Renal pelvis (tissue), 4 donors: Measurements from ENCODE around the gene TMEM151B. TPM values are rescaled to one million over a fixed set of nuclear protein-coding genes. Genes with fewer than 3 reads are reported as not detected.

ENCODE experiments used
- DNase-seq: peaks from one replicate; pipeline ENCODE4 v3.0.0-alpha.2; 2013
- polyA plus RNA-seq, 3 donors: library from polyadenylated mRNA; unstranded; fragments of 120-200 nt; gene quantifications; one replicate each; pipeline ENCODE4 v1.2.1, GENCODE V29; 2013; ENCODE audit not compliant: insufficient read length in 3 of 3

Gene TMEM151B
- polyA plus RNA-seq, 3 donors, result 0.94 to 1.2 (median 1.0) TPM

- no peak for DNase-seq
Measured at GRCh38 chr6:44232676-44233566, 37.3 kb upstream of the TMEM151B start.

DNA sequence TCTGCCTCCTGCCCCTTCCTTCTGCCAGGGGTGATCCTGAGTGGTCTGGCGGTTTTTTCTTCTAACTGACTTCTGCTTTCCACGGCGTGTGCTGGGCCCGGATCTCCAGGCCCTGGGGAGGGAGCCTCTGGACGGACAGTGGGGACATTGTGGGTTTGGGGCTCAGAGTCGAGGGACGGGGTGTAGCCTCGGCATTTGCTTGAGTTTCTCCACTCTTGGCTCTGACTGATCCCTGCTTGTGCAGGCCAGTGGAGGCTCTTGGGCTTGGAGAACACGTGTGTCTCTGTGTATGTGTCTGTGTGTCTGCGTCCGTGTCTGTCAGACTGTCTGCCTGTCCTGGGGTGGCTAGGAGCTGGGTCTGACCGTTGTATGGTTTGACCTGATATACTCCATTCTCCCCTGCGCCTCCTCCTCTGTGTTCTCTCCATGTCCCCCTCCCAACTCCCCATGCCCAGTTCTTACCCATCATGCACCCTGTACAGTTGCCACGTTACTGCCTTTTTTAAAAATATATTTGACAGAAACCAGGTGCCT is 36.6 kb upstream of the TMEM151B start:
- DNase-seq, result no peak

- DNase-seq, result peak; percentile 82
Measured at GRCh38 chr6:44234101-44235025, 35.9 kb upstream of the TMEM151B start.

- no peak for DNase-seq
Measured at GRCh38 chr6:44235269-44235668, 35.0 kb upstream of the TMEM151B start.

- DNase-seq, result no peak
Measured at GRCh38 chr6:44235891-44236516, 34.2 kb upstream of the TMEM151B start.

DNA sequence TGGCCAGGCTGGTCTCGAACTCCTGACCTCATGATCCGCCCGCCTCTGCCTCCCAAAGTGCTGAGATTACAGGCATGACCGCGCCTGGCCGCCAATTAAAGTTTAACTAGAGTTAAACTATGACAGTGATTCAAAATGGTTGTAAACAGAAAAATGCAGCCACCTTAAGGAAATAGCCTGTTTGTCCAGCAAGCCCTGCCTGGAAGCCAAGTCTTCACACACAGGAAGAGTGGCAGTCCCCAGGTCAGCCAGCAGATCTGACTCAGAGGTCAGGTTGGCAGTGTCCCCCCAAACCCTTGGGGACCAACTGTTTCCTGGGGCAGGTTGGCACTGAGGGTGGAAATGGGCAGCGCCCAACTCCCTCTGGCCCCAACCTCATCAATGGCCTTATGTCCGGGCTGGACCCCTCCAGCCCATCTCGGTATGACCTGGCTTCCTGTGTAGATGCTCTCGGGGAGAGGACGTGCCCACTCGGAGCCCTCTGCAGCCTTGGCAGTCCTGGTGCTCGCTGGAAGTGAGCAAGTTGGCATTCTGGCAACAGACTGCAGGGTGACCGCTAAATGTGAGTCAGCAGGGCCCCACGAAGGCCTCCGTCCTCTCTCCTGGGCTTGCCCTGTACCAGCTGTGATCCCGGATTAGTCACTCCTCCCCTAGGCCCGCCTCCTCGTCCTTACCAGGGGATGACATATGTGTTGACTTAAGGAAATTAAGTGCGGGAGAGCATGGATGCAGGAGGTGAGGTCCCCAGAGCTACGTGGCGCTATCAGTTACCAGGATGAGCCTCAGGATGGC is 33.0 kb upstream of the TMEM151B start:
- DNase-seq, result peak; percentile 87

DNA sequence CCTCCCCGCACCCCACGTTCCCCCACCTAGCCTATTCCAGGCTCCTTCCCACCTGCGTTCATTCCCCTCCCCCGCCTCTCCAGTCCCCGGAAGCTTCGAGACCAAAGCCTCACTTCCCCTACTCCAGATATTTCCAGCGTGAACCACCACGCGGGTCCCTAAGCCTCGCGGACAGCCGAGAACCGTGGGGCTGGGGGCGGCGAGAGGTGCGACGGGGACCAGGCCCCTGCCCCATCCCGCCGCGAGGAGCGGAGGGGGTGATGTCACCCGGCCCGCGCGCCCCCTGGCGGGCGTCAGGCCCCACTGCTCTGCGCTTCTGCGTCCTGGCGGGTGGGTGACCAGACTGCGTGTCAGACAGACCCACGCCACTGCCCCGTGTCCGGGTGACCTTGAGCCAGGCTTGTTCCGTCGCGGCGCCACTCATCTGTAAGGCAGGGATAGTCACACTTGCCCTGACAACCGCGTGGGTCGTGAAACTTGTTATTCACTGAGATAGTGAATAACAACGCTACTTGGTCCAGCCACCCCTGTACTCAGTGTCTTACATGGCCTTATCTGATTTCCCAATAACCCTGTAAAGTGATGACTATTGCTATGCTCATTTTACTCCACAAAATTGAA is 32.3 kb upstream of the TMEM151B start:
- DNase-seq, result peak; percentile 75

DNA sequence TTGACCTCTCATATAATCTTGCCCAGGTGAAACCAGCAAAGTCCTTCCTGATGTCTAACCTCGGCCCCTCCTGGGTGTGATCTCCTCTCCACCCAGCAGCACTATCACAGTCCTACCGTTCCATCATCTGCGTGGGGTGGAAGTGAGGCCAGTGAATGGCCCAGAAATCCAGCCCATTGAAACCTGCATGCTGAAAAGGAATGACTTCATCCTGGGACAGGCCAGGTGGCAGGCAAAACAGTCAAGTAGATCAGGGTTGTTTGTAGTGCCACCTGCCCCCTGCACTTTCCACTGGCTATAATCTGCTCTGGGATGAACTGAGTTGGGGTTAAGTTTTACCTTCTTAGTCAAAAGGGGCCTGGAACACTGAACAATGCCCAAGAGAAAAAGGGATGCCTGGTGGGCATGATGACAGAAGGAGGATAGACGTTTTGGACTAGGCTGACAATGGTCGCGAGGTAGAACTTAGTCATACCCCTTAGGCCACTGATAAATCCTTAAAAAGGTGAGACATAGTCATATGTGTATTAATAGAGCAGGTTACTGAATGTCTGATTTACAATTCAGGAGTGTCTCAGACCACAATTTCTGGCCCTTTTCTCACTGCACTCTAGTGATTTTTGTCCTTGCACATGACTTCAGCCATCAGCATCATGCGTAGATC is 31.4 kb upstream of the TMEM151B start:
- no peak for DNase-seq

GRCh38 chr6:44243345-44243744 is 26.9 kb upstream of the TMEM151B start:
- no peak for DNase-seq

DNA sequence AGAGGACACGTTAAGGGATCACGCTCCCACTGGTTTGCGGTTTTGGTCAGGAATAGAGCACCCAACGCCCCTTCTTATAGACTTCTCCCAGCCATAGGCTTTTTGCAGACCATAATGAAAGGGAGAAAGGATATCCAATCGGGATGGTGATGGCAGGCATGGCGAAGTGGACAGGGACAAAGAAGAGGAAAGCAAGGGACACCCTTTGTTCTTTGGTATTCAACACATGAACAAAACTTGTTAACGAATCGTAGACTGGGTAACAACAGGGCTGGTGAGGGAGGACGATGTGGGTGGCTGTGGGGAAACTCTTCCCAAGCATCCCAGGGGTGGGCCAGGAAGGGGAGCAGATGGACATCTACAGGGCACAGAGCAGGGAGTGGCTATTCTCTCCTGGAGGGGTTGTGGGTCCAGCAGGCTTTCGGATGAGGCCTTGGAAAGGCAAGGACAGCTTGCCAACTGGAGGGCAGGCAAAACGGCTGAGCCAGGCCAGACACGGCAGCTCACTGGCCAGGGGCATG is 24.8 kb upstream of the TMEM151B start:
- DNase-seq, result no peak

DNA sequence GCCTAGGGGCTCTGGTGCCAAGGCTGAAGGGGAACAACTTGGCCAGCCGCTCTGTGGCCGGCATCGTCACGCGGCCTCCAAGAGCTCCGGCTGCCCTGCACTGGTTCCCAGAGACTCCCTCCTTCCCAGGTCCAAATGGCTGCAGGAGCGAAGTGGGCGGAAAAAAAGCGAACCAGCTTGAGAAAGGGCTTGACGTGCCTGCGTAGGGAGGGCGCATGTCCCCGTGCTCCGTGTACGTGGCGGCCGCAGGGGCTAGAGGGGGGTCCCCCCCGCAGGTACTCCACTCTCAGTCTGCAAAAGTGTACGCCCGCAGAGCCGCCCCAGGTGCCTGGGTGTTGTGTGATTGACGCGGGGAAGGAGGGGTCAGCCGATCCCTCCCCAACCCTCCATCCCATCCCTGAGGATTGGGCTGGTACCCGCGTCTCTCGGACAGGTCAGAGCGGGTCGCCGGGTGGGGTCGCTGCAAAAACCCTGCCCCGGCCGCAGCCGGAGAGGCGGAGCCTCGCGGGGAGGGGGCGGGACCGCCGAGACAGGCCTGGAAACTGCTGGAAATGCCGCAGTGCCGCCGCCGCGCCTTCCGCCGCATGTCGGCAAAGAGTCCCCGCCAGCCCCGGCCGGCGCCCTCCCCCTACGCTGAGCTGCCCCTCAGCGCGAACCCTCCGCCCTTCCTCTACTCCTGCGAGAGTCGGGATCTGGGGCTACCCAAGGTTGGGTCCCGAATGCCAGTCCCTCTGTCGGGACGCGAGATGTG is 24.2 kb upstream of the TMEM151B start:
- peak; percentile 87 for DNase-seq

GRCh38 chr6:44246663-44247337 is 23.4 kb upstream of the TMEM151B start, which contains the start of gene HSP90AB1:
Gene HSP90AB1, plus strand, starts transcription at chr6:44247101. Its CDS starts 1,529 bp downstream, at chr6:44248630.
- DNase-seq, result peak; percentile 97

DNA sequence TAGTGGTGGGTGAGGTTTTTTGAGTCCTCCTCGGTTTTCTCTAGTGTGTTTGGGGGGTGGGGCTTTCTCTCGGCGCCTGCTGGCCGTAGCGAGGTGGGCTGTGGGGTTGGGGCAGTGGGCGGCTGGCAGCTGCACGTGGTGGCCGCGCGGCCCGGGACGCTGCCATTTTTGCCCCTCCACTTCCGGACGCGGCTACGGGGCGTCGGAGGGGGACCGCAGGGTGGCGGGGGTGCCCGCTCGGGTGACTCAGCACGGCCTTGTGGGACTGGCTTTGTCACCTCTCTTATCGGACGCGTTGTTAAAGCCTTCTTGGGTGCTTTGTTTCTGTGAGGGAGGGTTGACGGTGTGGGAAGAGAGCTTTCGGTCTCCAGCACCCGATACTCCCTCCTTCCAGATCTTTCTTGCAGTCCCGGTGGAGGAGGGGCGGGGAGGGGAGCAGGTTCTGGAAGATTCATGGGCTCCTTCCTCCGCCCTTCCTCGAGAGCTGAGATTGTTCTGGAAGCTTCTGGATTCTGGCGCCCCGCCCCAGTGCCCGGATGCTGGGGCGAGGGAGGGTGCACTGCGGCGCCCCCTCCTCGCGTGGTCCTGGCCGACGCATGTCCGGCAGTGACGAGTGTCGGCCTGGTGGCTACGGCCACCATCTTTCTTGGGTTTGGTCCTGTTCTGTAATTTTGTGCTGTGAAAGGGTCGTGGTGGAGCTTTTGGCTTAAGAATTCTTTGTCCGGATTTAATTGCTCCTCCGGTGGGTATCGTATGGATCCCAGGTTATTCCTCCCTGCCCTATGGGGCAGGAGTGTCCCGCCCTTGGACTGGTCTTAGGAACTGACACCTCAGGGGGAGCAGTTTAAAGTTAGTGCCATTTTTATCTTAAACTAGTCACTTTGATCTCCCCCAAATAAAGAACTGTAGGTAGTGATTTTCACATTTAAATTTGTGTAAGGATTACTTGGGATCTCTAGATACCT is 22.6 kb upstream of the TMEM151B start:
- peak; percentile 70 for DNase-seq

GRCh38 chr6:44248579-44248978 is 21.7 kb upstream of the TMEM151B start:
- DNase-seq, result no peak

- DNase-seq, result no peak
Measured at GRCh38 chr6:44249082-44249748, 21.0 kb upstream of the TMEM151B start.

- no peak for DNase-seq
Measured at GRCh38 chr6:44250067-44250717, 20.1 kb upstream of the TMEM151B start.
